Lung (tissue), 12 donors: ENCODE data around the gene BRCA2. TPM values are rescaled to one million over a fixed set of nuclear protein-coding genes. Genes with fewer than 3 reads are reported as not detected.

Experiments
- ATAC-seq: fragments of 200-7000 bp; cut with Tn5 transposase; one replicate; pipeline ENCODE4 v1.9.1; 2020; ENCODE audit warnings: moderate number of reproducible peaks; ENCODE audit not compliant: insufficient read depth, low FRiP score
- DNase-seq, 3 donors: peaks; one replicate each; pipeline ENCODE4 v3.0.0-alpha.2; 2013 to 2017
- H3K27ac ChIP-seq, 2 donors: one replicate each; pipeline ENCODE4 v1.5.1; 2013; ENCODE audit warnings: mild to moderate bottlenecking in 2 of 2, moderate library complexity in 2 of 2, control low read depth in 1 of 2, inconsistent platforms in 1 of 2, low read depth in 1 of 2, low read length in 1 of 2
- H3K27me3 ChIP-seq, 3 donors: one replicate each; pipeline ENCODE4 v1.5.1; 2013; ENCODE audit warnings: low read length in 2 of 3; ENCODE audit not compliant: control insufficient read depth in 3 of 3, insufficient read depth in 3 of 3
- H3K36me3 ChIP-seq, 4 donors: one replicate each; pipeline ENCODE4 v1.5.1; 2013; ENCODE audit warnings: low read length in 4 of 4, mild to moderate bottlenecking in 1 of 4, moderate library complexity in 1 of 4; ENCODE audit not compliant: control insufficient read depth in 4 of 4, insufficient read depth in 4 of 4
- H3K4me1 ChIP-seq, 5 donors: one replicate each; pipeline ENCODE4 v1.5.1; 2013; ENCODE audit warnings: low read length in 5 of 5, mild to moderate bottlenecking in 2 of 5, moderate library complexity in 1 of 5; ENCODE audit not compliant: control insufficient read depth in 5 of 5, insufficient read depth in 5 of 5
- H3K4me3 ChIP-seq: one replicate; pipeline ENCODE4 v1.5.1; 2013; ENCODE audit warnings: mild to moderate bottlenecking, control low read depth, moderate library complexity
- H3K9ac ChIP-seq, 2 donors: one replicate each; pipeline ENCODE4 v1.5.1; 2013; ENCODE audit warnings: low read length in 2 of 2, control low read depth in 1 of 2; ENCODE audit not compliant: insufficient read depth in 1 of 2
- H3K9me3 ChIP-seq, 4 donors: one replicate each; pipeline ENCODE4 v1.5.1; 2013; ENCODE audit warnings: low read length in 3 of 4, mild to moderate bottlenecking in 1 of 4, moderate library complexity in 1 of 4; ENCODE audit not compliant: control insufficient read depth in 4 of 4, insufficient read depth in 3 of 4
- WGBS, 2 donors: extraction: QIAGEN DNeasy Blood & Tissue Kit; methylation state at CpG; one replicate each; pipeline ENCODE4 v1.1.7; 2013; 5-methylcytosine and 5-hydroxymethylcytosine counted together
- polyA plus RNA-seq, 2 donors: library from polyadenylated mRNA; stranded (reverse); fragments of 200-250 nt; gene quantifications; one replicate each; pipeline ENCODE4 v1.2.1, GENCODE V29; 2013
- total RNA-seq, 2 donors: library from RNA; depleted of rRNA in 1 of 2; stranded (reverse); fragments of >200 nt in 1 of 2; gene quantifications; one replicate each; pipeline ENCODE4 v1.2.1, GENCODE V29; 2014 to 2021
- TF ChIP-seq, protein P1 (sequence below): IDR thresholded peaks from 2 replicates; pipeline ENCODE4 v1.5.1; 2012; ENCODE audit warnings: mild to moderate bottlenecking; ENCODE audit errors: control extremely low read depth, extremely low read depth
- donor health status: control.
- donor health status: control.
- donor health status: Bipolar disorder and iron deficiency.
- donor health status: healthy.
- donor health status: DM: yes; HTN: yes; CAD: no.

BRCA2 gene
- total and polyA plus RNA-seq, 4 donors: 0.85 to 12.8 (median 2.4) TPM

DNA sequence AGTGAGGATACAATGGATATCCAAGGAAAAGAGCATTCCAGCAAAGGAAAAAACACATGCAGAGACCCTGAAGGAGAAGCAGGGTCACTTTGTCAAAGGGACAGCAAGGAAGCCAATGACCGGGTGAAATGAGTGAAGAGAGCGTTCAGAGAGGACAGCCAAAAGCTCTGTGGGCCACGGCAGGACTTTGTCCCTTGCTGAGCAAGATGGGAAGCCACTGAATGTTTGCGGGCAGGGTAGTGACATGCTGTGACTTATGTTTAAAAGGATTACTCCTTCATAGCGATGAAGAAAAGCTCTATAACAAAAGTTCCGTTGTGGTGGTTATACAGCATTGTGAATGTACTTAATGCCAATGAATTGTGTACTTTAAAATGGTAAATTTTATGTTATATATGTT, 16.6 kb upstream of the BRCA2 start:
- Histone ChIP-seq H3K27me3 (peaks cover 0 to 13% (median 10%) of the 10 kb centered on the region in 3 donors), H3K36me3 (peaks cover 0 to 10% (median 5%) of the 10 kb centered on the region in 4 donors), H3K4me1 (no peaks in the 10 kb centered on the region), H3K27ac (no peak overlapping the region), H3K4me3 (no peak overlapping the region), H3K9me3 (no peaks in the 10 kb centered on the region), H3K9ac (no peak overlapping the region)
- no peak for DNase-seq
- ATAC-seq: no peak
- TF ChIP-seq, protein P1, sequence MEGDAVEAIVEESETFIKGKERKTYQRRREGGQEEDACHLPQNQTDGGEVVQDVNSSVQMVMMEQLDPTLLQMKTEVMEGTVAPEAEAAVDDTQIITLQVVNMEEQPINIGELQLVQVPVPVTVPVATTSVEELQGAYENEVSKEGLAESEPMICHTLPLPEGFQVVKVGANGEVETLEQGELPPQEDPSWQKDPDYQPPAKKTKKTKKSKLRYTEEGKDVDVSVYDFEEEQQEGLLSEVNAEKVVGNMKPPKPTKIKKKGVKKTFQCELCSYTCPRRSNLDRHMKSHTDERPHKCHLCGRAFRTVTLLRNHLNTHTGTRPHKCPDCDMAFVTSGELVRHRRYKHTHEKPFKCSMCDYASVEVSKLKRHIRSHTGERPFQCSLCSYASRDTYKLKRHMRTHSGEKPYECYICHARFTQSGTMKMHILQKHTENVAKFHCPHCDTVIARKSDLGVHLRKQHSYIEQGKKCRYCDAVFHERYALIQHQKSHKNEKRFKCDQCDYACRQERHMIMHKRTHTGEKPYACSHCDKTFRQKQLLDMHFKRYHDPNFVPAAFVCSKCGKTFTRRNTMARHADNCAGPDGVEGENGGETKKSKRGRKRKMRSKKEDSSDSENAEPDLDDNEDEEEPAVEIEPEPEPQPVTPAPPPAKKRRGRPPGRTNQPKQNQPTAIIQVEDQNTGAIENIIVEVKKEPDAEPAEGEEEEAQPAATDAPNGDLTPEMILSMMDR: no peak
- 94% methylated on average over 6 of the region's 6 CpGs for WGBS, 2 donors

DNA sequence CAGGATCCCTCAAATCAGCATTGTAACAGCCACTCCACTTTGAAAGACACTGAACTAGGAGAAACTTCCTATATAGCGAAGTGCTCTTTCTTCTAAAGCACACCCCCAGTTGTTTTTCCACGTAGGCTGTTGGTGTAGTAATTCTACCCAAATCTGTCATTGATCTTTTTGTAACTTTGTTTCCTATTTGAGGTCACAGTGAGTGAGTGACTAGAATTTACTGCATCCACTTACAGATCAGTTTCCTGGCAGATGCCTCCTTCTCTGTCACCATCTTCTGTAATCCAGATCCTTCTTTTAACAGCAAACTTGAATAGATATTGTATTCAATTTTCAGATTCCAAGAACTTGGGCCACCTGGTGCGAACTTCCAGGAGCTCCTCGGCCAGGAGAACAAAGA, 15.4 kb upstream of the BRCA2 start:
- Histone ChIP-seq H3K9ac (no peak overlapping the region), H3K9me3 (no peaks in the 10 kb centered on the region), H3K27ac (no peak overlapping the region), H3K27me3 (peaks cover 0 to 13% (median 10%) of the 10 kb centered on the region in 3 donors), H3K4me1 (no peaks in the 10 kb centered on the region), H3K4me3 (no peak overlapping the region), H3K36me3 (peaks cover 0 to 7% (median 4%) of the 10 kb centered on the region in 4 donors)
- ATAC-seq (no peak), DNase-seq (no peak)
- WGBS, 2 donors: 51 to 69% methylated on average over 4 of the region's 4 CpGs
- TF ChIP-seq, protein P1: no peak

DNA sequence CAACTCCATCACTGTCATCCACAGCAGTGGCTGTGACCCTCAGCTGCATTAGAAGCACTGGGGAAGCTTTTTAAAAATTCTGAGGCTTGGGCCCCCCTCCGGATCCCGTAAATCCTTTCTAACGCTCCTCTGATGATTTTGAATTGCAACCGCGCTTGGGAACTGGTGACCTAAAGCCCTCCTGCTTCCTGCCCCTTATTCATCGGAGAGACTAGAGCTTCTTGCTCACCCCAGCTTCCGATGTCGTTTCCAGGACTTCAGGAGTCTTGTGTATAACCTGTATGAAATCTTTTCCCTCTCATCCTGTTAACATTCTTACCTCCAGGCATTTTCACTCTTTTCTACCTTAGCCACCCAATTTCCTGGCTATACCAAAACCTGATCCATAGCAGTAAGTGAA, 14.9 kb upstream of the BRCA2 start:
- H3K27me3 ChIP-seq: peaks cover 0 to 13% (median 10%) of the 10 kb centered on the region in 3 donors
- H3K36me3 ChIP-seq: peaks cover 0 to 7% (median 1%) of the 10 kb centered on the region in 4 donors
- no peak for DNase-seq
- H3K4me3 ChIP-seq: no peak overlapping the region
- H3K9me3 ChIP-seq: no peaks in the 10 kb centered on the region
- H3K9ac ChIP-seq: no peak overlapping the region
- no peak overlapping the region for H3K27ac ChIP-seq
- TF ChIP-seq, protein P1: no peak
- WGBS, 2 donors: 13 to 39% methylated on average over 8 of the region's 8 CpGs
- ATAC-seq: no peak
- no peaks in the 10 kb centered on the region for H3K4me1 ChIP-seq

DNA sequence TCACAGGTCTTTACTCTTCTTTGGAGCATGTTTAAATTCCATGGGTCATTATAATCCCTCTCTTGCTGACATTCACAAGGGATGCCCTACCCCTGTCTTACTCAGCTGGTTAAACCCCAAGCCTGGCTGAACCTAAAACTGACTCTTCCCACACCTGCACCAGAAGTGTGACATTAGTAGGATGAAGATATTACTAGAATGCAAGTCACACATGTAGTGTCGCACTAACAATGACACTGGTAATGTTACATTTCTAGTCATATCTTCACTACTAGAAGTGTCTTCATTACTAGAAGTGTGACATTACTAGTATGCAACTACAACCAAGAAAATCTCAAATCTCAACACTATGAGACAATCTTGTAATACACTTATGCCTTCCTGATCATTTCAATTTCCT, 14.4 kb upstream of the BRCA2 start:
- H3K4me1 ChIP-seq: no peaks in the 10 kb centered on the region
- DNase-seq: no peak
- H3K4me3 ChIP-seq: no peak overlapping the region
- peaks cover 0 to 13% (median 10%) of the 10 kb centered on the region in 3 donors for H3K27me3 ChIP-seq
- no peak for ATAC-seq
- H3K9me3 ChIP-seq: no peaks in the 10 kb centered on the region
- no peak overlapping the region for H3K9ac ChIP-seq
- no peak overlapping the region for H3K27ac ChIP-seq
- TF ChIP-seq, protein P1: no peak
- 85 to 100% methylated on average over 1 of the region's 1 CpG for WGBS, 2 donors
- peaks cover 0 to 3% (median under 1%) of the 10 kb centered on the region in 4 donors for H3K36me3 ChIP-seq
